Measurements from ENCODE around the gene GLIS1. TPM values are rescaled to one million over a fixed set of nuclear protein-coding genes. Genes with fewer than 3 reads are reported as not detected.

Gene GLIS1
- total RNA-seq, 1 donor from 2014 or later: 0.07 TPM

DNA sequence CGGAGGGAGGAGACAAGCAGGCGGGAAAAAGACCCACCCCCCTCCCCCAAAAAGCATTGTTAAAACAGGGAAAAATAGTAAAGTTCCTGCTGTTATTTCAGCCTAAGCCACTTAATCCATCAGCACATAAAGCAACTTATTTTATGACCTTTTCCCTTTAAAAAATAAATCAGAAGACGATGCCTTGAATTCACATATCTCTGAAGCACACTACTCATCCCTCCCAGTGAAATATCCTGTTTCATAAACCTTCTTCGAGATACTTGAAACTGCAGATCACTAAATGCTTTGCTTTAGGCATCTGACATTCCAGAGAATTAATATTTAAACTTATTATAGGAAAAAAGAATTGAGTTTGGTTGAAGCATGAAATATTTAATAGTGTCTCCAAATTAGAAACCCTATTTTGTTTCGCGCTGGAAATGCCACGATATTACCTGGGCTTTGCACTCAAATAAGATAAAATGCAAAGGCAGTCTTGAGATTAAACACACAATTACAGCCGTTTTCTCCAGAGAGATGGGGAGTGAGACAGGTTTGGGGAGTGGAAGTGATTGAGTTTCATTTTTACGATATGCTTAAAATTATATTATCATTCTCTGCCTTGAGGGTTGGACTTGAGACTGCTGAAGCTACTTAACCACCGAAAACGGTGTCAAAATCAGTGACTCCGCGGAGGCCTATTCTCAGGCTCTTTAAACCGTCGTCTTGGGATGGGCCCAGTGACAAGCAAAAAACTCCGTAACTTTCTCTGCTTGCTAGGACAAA lies 9.3 kb downstream of the GLIS1 start:
- H3K4me3 ChIP-seq (ENCODE audit: insufficient read depth, low read depth, low read length): no peak overlapping the region
- Mint-ChIP-seq H3K4me3 (ENCODE audit: unreplicated experiment) (no peak overlapping the region), H3K27me3 (ENCODE audit: low read depth, unreplicated experiment) (peaks cover 49% of the 10 kb centered on the region), H3K36me3 (ENCODE audit: low read depth, unreplicated experiment) (peaks cover 2% of the 10 kb centered on the region), H3K4me1 (ENCODE audit: low read depth, unreplicated experiment) (peaks cover 3% of the 10 kb centered on the region), H3K9me3 (ENCODE audit: unreplicated experiment) (peaks cover 12% of the 10 kb centered on the region), H3K27ac (ENCODE audit: unreplicated experiment) (no peak overlapping the region)
- peaks cover 51% of the 10 kb centered on the region for H3K4me1 ChIP-seq (ENCODE audit: insufficient read depth, low read length)
- FAIRE-seq: no peak
- peak overlapping the region; percentile 8 for H3K4me2 ChIP-seq (ENCODE audit: low read length)
- H2AFZ ChIP-seq (ENCODE audit: low read depth, low read length): no peak overlapping the region
- H3K9ac ChIP-seq (ENCODE audit: low read length): no peak overlapping the region
- no peak overlapping the region for H3K27ac ChIP-seq (ENCODE audit: low read depth, low read length)
- peaks cover 88% of the 10 kb centered on the region for H3K79me2 ChIP-seq (ENCODE audit: insufficient read depth, low read length)
- H4K20me1 ChIP-seq (ENCODE audit: insufficient read depth, low read length): peaks cover 28% of the 10 kb centered on the region
- no peaks in the 10 kb centered on the region for H3K27me3 ChIP-seq (ENCODE audit: insufficient read depth, low read length)
- peaks cover 3% of the 10 kb centered on the region for H3K9me3 ChIP-seq (ENCODE audit: insufficient read depth, low read depth, low read length)
- H3K36me3 ChIP-seq (ENCODE audit: insufficient read depth, low read length): no peaks in the 10 kb centered on the region
- TF ChIP-seq, protein P1, sequence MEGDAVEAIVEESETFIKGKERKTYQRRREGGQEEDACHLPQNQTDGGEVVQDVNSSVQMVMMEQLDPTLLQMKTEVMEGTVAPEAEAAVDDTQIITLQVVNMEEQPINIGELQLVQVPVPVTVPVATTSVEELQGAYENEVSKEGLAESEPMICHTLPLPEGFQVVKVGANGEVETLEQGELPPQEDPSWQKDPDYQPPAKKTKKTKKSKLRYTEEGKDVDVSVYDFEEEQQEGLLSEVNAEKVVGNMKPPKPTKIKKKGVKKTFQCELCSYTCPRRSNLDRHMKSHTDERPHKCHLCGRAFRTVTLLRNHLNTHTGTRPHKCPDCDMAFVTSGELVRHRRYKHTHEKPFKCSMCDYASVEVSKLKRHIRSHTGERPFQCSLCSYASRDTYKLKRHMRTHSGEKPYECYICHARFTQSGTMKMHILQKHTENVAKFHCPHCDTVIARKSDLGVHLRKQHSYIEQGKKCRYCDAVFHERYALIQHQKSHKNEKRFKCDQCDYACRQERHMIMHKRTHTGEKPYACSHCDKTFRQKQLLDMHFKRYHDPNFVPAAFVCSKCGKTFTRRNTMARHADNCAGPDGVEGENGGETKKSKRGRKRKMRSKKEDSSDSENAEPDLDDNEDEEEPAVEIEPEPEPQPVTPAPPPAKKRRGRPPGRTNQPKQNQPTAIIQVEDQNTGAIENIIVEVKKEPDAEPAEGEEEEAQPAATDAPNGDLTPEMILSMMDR (IDR thresholded peaks at IDR 0.05; ENCODE audit: insufficient read depth, low read depth, low read length): no peak
- no peak for DNase-seq (ENCODE audit: low read depth)

DNA sequence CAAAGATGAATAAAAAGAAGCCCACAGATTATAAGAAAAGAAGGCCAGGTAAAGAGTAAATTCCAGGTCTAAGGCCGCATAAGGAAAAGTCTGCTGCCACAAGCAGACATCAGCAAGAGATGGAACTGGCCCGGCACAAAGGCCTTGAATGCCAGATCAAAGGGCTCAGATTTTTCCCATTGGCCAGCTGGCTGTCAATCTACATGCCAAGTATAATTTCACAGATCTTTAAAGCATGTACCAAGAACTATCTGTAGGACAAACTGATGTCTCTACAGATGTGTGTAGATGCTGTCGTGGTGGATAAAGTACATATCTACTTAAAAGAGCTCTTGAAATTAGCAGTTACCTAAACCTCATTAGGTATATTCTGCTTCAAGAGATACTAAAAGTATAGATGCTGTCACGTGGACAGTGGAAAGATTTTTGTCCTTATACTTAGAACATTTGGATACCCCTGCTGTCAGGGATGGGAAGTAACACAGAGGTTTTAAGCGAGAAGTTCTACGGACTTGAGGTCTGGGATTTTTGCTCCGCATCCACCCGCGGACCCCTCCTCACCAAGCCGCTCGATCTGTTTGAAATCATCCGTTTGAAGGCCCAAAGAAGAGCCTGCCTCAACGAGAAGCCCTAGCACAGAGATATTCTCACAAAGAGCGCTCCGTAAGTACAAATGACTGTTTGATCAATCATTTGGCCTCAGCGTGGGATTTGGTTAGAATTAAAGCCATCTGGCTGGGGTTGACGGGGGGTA lies 10.1 kb downstream of the GLIS1 start:
- peaks cover 47% of the 10 kb centered on the region for H3K27me3 Mint-ChIP-seq (ENCODE audit: low read depth, unreplicated experiment)
- Histone ChIP-seq H2AFZ (ENCODE audit: low read depth, low read length) (no peak overlapping the region), H3K27ac (ENCODE audit: low read depth, low read length) (no peak overlapping the region), H3K4me3 (ENCODE audit: insufficient read depth, low read depth, low read length) (no peak overlapping the region), H3K4me1 (ENCODE audit: insufficient read depth, low read length) (peaks cover 44% of the 10 kb centered on the region), H3K9ac (ENCODE audit: low read length) (peak overlapping the region; percentile 13), H4K20me1 (ENCODE audit: insufficient read depth, low read length) (peaks cover 32% of the 10 kb centered on the region), H3K9me3 (ENCODE audit: insufficient read depth, low read depth, low read length) (peaks cover 3% of the 10 kb centered on the region), H3K27me3 (ENCODE audit: insufficient read depth, low read length) (no peaks in the 10 kb centered on the region), H3K4me2 (ENCODE audit: low read length) (peak overlapping the region; percentile 8), H3K36me3 (ENCODE audit: insufficient read depth, low read length) (no peaks in the 10 kb centered on the region), H3K79me2 (ENCODE audit: insufficient read depth, low read length) (peaks cover 91% of the 10 kb centered on the region)
- H3K4me3 Mint-ChIP-seq (ENCODE audit: unreplicated experiment): no peak overlapping the region
- peaks cover 12% of the 10 kb centered on the region for H3K9me3 Mint-ChIP-seq (ENCODE audit: unreplicated experiment)
- FAIRE-seq (no peak), DNase-seq (ENCODE audit: low read depth) (no peak)
- peaks cover 3% of the 10 kb centered on the region for H3K4me1 Mint-ChIP-seq (ENCODE audit: low read depth, unreplicated experiment)
- peaks cover 2% of the 10 kb centered on the region for H3K36me3 Mint-ChIP-seq (ENCODE audit: low read depth, unreplicated experiment)
- TF ChIP-seq, protein P1 (IDR thresholded peaks at IDR 0.05; ENCODE audit: insufficient read depth, low read depth, low read length): no peak
- TF ChIP-seq EZH2 (IDR thresholded peaks at IDR 0.05; ENCODE audit: insufficient read depth, low read length): no peak
- H3K27ac Mint-ChIP-seq (ENCODE audit: unreplicated experiment): no peak overlapping the region
